Heart left ventricle (tissue), 13 donors: Measurements from ENCODE around the gene KANSL1.

Experiments used
- CTCF ChIP-seq, 12 donors: fragments of 200-600 bp; sonication (generic) in 4 of 12; IDR thresholded peaks; one replicate each; pipeline versions ENCODE4 v1.5.0 to v1.8.0; 2018 to 2022; ENCODE audit warnings: antibody characterized with exemption in 12 of 12, mild to moderate bottlenecking in 5 of 12
- POLR2A ChIP-seq, 2 donors: fragments of 450-650 bp; IDR thresholded peaks; one replicate each; pipeline ENCODE4 v1.6.1; 2017; ENCODE audit warnings: antibody characterized with exemption in 2 of 2, mild to moderate bottlenecking in 2 of 2, moderate library complexity in 2 of 2
- donor health status: ischemic (EF 13 %, LVEDD 7.1; RV severe dilation, severe dysfunction).
- donor health status: DM: no; HTN: yes; CAD: no.
- donor health status: DM: no; HTN: no; CAD: no.
- donor health status: ischemic (EF 25% LVEDD 6.9; RV normal size, moderate dysfunction).
- donor health status: ischemic (EF 25% LVEDD 5.7; RV mildly dilated, moderate dysfunction).
- donor health status: ischemic (EF 35%, LVEDD 5.7; RV mildly dilated, moderate dysfunction).
- donor health status: nonischemic (EF 11% LVEDD 7.7; RV severe dilation, severe dysfunction).
- donor health status: DM: yes; HTN: yes; CAD: no.
- donor health status: PGD.
- donor health status: ischemic (EF 29% LVEDD 5.4; RV normal size, mild dysfunction).
- donor health status: nonischemic (EF 23%, LVEDD 6.1; RV moderate dilation, normal function).

- TF ChIP-seq CTCF (IDR thresholded peaks at IDR 0.05), result no peak
- TF ChIP-seq POLR2A (IDR thresholded peaks at IDR 0.05), result no peak
Observed at GRCh38 chr17:46150216-46150963, 42.8 kb downstream of the KANSL1 start.
